22Rv1 (cell line): ENCODE data around the gene GLB1L3.

Source experiments
- ZFX ChIP-seq: fragments of 450-650 bp; IDR thresholded peaks from 2 replicates; pipeline ENCODE4 v1.6.1; 2017; ENCODE audit warnings: antibody characterized with exemption, borderline replicate concordance
- TF ChIP-seq, protein P1 (sequence below): fragments of 450-650 bp; IDR thresholded peaks from 2 replicates; pipeline ENCODE4 v1.5.1; 2017; ENCODE audit warnings: mild to moderate bottlenecking

DNA sequence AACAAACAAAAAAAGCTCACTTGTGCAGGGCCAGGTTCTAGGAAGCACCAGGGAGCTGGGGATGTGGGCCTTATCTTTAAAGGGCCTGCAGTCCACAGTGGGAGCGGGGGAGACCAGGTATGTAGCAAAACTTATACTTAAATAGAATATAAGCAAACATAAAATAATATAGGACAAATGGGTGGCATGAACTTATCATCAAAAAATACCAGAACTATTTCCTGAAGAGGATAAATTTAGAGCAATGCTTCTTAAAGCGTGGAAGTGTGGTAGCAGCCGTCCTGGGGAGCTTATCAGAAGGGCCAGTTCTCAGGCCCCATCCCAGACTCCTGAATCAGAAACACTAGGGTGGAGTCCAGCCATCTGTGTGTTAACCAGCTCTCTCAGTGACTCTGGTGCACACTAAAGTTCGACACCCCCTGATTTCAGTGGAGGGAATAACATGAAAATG is 42.4 kb upstream of the GLB1L3 start:
- TF ChIP-seq, protein P1, sequence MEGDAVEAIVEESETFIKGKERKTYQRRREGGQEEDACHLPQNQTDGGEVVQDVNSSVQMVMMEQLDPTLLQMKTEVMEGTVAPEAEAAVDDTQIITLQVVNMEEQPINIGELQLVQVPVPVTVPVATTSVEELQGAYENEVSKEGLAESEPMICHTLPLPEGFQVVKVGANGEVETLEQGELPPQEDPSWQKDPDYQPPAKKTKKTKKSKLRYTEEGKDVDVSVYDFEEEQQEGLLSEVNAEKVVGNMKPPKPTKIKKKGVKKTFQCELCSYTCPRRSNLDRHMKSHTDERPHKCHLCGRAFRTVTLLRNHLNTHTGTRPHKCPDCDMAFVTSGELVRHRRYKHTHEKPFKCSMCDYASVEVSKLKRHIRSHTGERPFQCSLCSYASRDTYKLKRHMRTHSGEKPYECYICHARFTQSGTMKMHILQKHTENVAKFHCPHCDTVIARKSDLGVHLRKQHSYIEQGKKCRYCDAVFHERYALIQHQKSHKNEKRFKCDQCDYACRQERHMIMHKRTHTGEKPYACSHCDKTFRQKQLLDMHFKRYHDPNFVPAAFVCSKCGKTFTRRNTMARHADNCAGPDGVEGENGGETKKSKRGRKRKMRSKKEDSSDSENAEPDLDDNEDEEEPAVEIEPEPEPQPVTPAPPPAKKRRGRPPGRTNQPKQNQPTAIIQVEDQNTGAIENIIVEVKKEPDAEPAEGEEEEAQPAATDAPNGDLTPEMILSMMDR: no peak
- no peak for TF ChIP-seq ZFX
